MV-4-11 (cell line): ENCODE data around the gene LNPEP.
A peak's percentile ranks its signal among the peaks of the same experiment; 100 is the strongest.

Source experiments
- DNase-seq: peaks from one replicate; lab custom pipeline; 2025; lab: John Stamatoyannopoulos, UW

The LNPEP gene

GRCh38 chr5:96961053-96961452, 25.2 kb downstream of the LNPEP start:
- DNase-seq = peak; percentile 94

GRCh38 chr5:96962540-96962991, 26.7 kb downstream of the LNPEP start:
- DNase-seq = peak; percentile 52

- peak; percentile 85 for DNase-seq
Observed at GRCh38 chr5:96963267-96963666, 27.4 kb downstream of the LNPEP start.

GRCh38 chr5:96966801-96967200, 30.9 kb downstream of the LNPEP start:
- DNase-seq = no peak

GRCh38 chr5:96967400-96967799, 31.5 kb downstream of the LNPEP start:
- DNase-seq = no peak

DNA sequence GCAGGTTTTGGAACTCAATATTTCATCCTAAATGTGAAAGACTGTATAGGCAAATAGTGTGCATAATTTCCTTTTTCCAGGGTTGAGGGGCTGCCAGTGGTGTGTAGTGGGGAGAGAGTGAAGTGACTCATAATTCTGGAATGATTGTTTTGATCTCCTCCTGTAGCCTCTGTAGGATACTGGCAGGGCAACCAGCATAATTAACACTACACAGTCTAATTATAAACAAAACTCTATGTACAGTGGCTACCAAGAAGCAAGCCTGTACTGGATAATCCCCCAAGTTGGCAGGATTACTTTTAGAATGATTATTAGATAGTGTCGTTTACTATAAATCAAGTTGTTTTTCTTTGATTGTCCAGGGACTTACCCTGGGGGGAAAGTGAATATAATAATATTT, 32.2 kb downstream of the LNPEP start:
- no peak for DNase-seq

DNA sequence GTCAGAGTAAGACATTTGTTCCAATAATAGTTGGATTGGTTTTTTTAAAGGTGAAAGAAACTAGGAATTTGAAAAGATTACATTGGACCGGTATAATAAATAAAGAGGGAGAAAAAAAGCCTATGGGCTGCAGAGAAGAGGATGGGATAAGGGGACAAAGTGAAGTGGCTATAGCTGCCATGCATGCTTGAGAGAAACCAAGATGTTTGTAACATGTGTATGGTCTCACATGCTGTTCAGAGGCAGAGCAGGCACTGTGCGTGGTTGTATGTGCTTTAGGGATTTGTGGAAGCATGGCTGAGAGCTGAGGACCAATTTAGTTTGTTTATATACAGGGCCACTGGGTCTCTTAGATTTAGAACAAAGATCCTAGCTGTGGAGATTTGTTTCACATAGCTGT, 32.7 kb downstream of the LNPEP start:
- DNase-seq = no peak

GRCh38 chr5:96969366-96969765, 33.5 kb downstream of the LNPEP start:
- DNase-seq = no peak

- no peak for DNase-seq
Observed at GRCh38 chr5:96972599-96973334, 36.9 kb downstream of the LNPEP start.

GRCh38 chr5:96973532-96974401, 37.9 kb downstream of the LNPEP start:
- DNase-seq = no peak

- no peak for DNase-seq
Observed at GRCh38 chr5:96975656-96976055, 39.8 kb downstream of the LNPEP start.

- DNase-seq = no peak
Observed at GRCh38 chr5:96977228-96977627, 41.3 kb downstream of the LNPEP start.

DNA sequence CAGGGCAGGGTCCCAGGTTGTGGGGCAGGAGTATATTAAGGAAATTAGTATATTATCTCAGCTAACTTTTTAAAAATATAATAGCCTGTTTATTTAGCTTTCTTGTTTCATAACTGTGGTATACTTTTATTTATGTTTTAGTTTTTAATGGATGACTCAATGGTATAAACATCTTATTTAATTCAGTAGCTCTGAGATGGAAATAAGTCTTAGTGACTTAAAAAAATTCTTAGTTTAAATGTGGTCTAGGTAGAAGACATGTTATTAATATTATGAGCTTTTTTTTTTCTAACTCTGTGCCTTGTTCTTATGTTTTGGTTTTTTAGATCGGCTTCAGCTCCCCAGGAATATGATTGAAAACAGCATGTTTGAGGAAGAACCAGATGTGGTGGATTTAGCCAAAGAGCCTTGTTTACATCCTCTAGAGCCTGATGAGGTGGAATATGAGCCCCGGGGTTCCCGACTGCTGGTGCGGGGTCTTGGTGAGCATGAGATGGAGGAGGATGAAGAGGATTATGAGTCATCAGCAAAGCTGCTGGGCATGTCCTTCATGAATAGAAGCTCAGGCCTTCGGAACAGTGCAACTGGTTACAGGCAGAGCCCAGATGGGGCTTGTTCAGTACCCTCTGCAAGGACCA, 43.1 kb downstream of the LNPEP start:
- no peak for DNase-seq

DNA sequence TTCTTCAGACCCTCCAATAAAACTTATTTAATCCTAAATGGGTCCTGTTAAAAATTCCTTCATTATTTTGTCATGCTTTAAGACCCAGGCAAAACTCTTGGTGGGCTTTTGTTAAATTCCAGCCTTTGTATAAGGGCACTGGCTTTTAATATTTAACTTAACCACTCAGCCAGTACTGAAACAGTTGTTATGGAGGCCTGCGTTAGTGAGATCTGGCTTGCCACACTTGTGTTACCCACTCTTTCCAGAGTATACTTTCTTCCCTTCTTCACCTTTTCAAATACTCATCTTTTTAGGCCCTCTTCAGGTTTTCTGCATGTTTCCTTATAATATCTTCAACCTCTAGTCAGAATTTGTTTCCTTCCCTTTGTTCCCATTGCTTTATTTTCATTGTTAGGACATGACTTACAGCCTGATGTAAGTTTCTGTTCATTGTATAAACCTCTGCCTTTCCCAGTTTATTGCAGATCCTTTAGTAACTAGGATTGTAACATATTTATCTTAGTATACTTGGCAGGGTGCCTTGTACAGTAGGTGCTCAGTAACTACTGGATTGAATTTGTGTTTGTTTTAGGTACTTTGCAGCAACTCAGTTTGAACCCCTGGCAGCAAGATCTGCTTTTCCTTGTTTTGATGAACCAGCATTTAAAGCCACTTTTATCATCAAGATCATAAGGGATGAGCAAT, 48.8 kb downstream of the LNPEP start:
- DNase-seq = no peak

DNA sequence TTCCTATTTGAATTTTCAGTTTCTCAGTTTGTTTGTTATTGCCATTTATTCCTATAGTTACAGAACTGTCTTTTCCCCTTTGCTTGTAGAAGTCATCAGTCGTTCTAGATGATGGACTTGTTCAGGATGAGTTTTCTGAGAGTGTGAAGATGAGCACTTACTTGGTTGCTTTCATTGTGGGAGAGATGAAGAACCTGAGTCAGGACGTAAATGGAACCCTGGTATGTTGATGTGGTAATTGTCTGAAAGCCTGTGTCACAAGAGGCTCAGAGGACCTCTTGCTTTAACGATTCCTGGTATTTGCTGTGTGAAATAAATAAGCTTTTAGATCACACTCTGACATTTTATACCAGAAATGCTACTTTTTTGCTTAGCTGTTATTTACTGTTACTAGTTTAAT, 50.6 kb downstream of the LNPEP start:
- no peak for DNase-seq

GRCh38 chr5:96990102-96990501, 54.2 kb downstream of the LNPEP start:
- DNase-seq = no peak

- no peak for DNase-seq
Observed at GRCh38 chr5:96991708-96992107, 55.8 kb downstream of the LNPEP start.

DNA sequence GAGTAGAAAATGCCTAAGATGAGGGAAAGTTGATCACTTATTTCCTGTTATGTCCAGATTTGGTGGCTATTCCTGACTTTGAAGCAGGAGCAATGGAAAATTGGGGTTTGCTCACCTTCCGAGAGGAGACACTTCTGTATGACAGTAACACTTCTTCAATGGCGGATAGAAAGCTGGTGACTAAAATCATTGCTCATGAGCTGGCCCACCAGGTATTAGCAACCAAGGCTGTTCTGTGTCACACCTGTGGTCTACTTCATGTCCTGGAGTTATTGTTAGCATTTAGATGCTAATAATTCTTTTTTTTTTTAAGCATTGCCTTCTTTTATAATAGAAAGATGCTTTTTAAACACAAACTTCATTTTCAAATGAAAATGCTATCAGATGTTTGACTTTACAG, 57.9 kb downstream of the LNPEP start:
- no peak for DNase-seq

GRCh38 chr5:96994493-96994892, 58.6 kb downstream of the LNPEP start:
- no peak for DNase-seq

- DNase-seq = no peak
Observed at GRCh38 chr5:96995419-96995818, 59.5 kb downstream of the LNPEP start.

- peak; percentile 57 for DNase-seq
Observed at GRCh38 chr5:96997265-96997859, 61.5 kb downstream of the LNPEP start.

- DNase-seq = no peak
Observed at GRCh38 chr5:96999856-97000255, 64.0 kb downstream of the LNPEP start.
